Stimulated activated CD4-positive, alpha-beta T cell treated with anti-CD3 and anti-CD28 coated beads, Interleukin-1b, Interleukin-23, amount 100 ng/mL, for 24 hours (primary cell): Measurements from ENCODE around the gene HBEGF.
A peak's percentile ranks its signal among the peaks of the same experiment; 100 is the strongest.

Experiments used
- DNase-seq, 4 experiments: peaks; one replicate each; pipeline ENCODE4 v3.0.0-alpha.2; 2020; ENCODE audit warnings: low read depth in 4 of 4, low spot score in 1 of 4

The HBEGF gene

GRCh38 chr5:140346348-140347221, at the start of gene HBEGF:
HBEGF (minus strand) TSS chr5:140346603; CDS start chr5:140346328, 275 bp downstream.
- DNase-seq = peak in 2 of 4 experiments; percentile 25 to 41

- DNase-seq = no peak
These were observed 47.3 kb upstream of the HBEGF start for GRCh38 chr5:140393738-140394137.

DNA sequence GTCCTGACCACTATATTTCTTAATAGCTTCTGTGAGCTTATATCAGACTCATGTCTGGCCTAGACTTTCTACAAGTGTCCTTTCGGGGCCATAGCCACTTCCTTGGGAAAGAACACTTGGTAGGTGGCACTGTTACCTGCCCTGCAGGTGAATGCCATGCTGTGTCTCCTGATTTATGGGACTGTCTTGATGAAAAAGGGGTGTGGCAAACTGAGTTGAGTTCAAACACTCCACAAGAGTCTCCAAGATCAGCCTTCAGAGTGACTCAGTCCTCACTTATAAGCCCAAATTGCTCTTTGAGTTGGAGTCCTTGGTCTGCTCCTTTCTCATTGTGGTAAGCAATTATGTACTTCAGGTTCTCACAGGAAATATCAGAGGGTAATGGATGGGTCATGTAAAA, 45.3 kb upstream of the HBEGF start:
- DNase-seq = no peak

- no peak for DNase-seq
These were observed 44.9 kb upstream of the HBEGF start for GRCh38 chr5:140391312-140391711.

DNA sequence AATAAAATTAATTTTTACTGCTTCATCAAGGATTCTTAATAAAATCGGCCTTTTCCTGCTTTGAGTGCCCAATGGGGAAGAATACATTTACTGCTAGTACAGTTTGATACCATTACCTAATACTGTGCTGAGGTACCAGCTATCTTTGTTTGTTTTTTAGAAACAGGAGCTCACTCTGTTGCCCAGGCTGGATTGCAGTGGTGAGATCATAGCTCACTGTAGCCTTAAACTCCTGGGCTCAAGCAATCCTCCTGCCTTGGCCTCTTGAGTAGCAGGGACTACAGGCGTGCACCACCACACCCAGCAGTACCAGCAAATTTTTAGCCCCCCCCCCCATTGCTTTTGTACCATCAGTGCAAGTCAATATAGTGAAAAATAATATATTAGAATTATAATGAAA, 41.6 kb upstream of the HBEGF start:
- no peak for DNase-seq

GRCh38 chr5:140383300-140383699, 36.9 kb upstream of the HBEGF start:
- no peak for DNase-seq

- DNase-seq = no peak
These were observed 36.5 kb upstream of the HBEGF start for GRCh38 chr5:140382866-140383265.

DNA sequence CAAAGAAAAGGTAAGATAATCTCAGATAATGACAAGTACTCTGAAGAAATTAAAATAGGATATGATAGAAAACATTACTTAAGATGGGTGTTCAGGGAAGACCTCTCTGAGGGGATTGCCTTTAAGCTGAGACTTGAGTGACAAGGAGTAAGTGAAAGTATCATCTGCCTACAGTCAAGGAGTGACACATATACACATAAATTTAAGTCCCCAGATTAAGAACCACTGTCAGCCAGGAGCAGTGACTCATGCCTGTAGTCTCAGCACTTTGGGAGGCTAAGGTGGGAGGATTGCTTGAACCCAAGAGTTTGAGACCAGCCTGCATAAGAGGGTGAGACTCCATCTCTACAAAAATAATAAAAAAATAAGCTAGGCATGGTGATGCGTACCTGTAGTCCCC, 35.6 kb upstream of the HBEGF start:
- no peak for DNase-seq

DNA sequence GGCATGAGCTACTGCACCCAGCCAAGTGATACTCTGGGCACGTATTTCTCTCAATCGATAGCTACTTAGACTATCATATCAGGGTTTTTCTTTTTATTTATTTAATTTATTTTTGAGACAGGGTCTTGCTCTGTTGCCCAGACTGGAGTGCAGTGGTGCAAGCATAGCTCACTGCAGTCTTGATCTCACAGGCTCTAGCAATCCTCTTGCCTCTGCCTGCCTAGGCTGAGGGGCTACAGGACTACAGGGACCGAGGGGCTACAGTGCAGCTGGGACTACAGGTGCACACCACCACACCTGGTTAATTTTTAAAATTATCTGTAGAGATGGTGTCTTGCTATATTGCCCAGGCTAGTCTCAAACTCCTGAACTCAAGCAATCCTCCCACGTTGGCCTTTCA, 34.9 kb upstream of the HBEGF start:
- DNase-seq = no peak

GRCh38 chr5:140372971-140373487, 26.6 kb upstream of the HBEGF start:
- peak in 1 of 4 experiments; percentile 28 for DNase-seq

GRCh38 chr5:140371356-140372151, 25.2 kb upstream of the HBEGF start:
- no peak for DNase-seq

- DNase-seq = no peak
These were observed 21.0 kb upstream of the HBEGF start for GRCh38 chr5:140367256-140368013.

- no peak for DNase-seq
These were observed 20.3 kb upstream of the HBEGF start for GRCh38 chr5:140366589-140367255.

DNA sequence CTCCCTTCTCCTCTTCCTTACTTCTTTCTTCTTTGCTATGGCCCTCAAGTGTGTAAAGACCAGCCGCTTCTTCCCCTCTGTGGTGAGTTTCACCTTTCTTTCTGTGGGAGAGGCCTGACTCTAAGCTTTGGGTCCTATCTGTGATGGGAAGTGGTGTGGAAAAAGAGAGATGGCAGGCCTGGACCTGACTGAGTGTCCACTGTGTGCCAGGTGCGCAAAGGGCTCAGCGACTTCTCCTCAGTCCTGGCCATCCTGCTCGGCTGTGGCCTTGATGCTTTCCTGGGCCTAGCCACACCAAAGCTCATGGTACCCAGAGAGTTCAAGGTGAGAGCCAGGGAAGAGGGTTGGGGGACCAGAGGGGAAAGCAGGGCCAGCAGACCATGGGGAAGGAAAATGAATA, 19.5 kb upstream of the HBEGF start:
- DNase-seq = no peak

DNA sequence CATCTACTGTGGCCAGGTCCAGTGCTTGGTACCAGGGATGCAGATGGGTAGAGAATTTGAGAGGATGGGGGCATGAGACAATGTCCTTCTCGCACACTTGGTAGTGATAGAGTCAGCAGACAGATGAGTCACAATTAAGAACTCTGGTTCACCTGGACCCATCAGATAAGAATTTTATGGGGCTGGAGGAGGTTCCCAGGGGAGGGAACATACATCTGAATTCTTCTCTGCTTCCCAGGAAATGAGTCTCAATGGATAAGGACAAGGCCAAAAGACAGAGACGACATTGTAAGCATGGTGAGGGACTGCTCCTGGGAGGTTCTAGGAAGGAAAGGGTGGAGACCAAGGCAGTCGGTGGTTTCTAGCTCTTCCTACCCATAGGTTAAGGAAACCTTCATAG, 18.9 kb upstream of the HBEGF start:
- DNase-seq = no peak

- no peak for DNase-seq
These were observed 18.0 kb upstream of the HBEGF start for GRCh38 chr5:140364472-140364765.

- DNase-seq = no peak
These were observed 17.4 kb upstream of the HBEGF start for GRCh38 chr5:140363631-140364471.

GRCh38 chr5:140362875-140363630, 16.6 kb upstream of the HBEGF start:
- DNase-seq = peak; percentile 73 to 81 (median 75)

- DNase-seq = no peak
These were observed 15.9 kb upstream of the HBEGF start for GRCh38 chr5:140362311-140362710.
